ENCODE data around the gene TELO2.

The TELO2 gene

GRCh38 chr16:1530883-1531637, 37.9 kb downstream of the TELO2 start:
- H3K4me3 ChIP-seq (ENCODE audit: low read length), result no peak overlapping the region
- no peak for DNase-seq (ENCODE audit: low read depth, low spot score)

DNA sequence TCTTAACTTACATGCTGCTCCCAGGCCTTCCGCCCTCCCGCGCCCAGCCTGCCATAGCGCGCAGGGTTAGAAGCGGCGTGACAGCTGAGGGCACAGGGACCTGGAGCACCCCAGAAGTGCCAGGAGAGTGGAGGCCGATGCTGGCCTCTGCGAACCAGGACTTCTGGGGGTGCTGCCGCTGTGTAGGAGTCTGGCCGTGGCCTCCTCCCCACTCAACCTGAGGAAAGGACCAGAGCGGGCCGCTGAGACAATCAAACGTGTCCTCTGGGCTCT, 38.4 kb downstream of the TELO2 start:
- H3K4me3 ChIP-seq (ENCODE audit: low read length), result no peak overlapping the region
- DNase-seq (ENCODE audit: low read depth, low spot score), result no peak

GRCh38 chr16:1532081-1532760, 39.1 kb downstream of the TELO2 start:
- H3K4me3 ChIP-seq (ENCODE audit: low read length), result no peak overlapping the region
- no peak for DNase-seq (ENCODE audit: low read depth, low spot score)

GRCh38 chr16:1532771-1533170, 39.6 kb downstream of the TELO2 start:
- DNase-seq (ENCODE audit: low read depth, low spot score), result no peak
- H3K4me3 ChIP-seq (ENCODE audit: low read length), result no peak overlapping the region

DNA sequence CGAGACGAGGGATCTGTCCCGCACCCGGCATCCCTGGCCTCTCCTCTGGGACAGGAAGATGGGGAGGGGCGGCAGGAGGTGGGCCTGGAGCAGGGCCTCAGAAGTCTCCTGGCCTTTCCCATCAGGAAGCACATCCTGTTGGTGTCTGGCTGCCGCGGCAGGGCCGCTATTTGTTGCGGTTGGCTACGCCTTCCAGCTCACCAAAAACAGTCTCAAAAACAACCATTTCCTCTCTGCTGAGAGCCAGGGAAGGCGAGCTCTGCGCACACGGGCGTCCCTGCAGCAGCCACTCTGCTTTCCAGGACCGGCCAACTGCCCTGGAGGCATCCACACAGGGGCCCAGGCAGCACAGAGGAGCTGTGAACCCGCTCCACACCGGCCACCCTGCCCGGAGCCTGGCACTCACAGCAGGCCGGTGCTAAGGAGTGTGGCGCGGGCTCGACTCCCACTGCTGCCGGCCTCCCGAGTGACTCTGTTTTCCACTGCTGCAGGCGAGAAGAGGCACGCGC, 40.3 kb downstream of the TELO2 start, which contains the start of gene TMEM204:
Gene TMEM204 (plus strand): TSS at position 224 of the 509 bp plus-strand sequence. CDS start 610 bp downstream, outside the sequence.
- DNase-seq (ENCODE audit: low read depth, low spot score), result no peak
- no peak within 1 kb of the TSS for H3K4me3 ChIP-seq (ENCODE audit: low read length)

- no peak for DNase-seq (ENCODE audit: low read depth, low spot score)
- H3K4me3 ChIP-seq (ENCODE audit: low read length), result no peak overlapping the region
Observed at GRCh38 chr16:1534021-1535020, 41.2 kb downstream of the TELO2 start.

GRCh38 chr16:1535391-1536291, 42.5 kb downstream of the TELO2 start:
- no peak for DNase-seq (ENCODE audit: low read depth, low spot score)
- H3K4me3 ChIP-seq (ENCODE audit: low read length), result no peak overlapping the region

DNA sequence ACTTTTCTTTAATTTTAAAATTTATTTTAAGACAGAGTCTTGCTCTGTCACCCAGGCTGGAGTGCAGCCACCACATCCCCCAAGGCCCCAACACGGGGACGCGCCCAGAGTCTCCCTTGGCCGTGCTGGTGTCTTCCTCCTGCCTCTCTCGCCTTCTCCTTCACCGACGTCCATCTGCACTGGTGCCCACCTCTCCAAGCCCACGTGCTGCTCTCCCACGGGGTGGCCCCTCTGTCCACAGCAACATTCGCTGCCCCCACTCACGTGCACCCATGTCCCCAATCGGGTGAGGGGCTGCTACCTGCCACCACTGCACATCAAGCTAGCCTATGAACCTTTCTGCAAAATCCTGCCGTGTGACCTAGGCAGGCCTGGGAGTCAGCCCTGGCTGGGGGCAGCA, 43.4 kb downstream of the TELO2 start:
- H3K4me3 ChIP-seq (ENCODE audit: low read length), result no peak overlapping the region
- no peak for DNase-seq (ENCODE audit: low read depth, low spot score)

DNA sequence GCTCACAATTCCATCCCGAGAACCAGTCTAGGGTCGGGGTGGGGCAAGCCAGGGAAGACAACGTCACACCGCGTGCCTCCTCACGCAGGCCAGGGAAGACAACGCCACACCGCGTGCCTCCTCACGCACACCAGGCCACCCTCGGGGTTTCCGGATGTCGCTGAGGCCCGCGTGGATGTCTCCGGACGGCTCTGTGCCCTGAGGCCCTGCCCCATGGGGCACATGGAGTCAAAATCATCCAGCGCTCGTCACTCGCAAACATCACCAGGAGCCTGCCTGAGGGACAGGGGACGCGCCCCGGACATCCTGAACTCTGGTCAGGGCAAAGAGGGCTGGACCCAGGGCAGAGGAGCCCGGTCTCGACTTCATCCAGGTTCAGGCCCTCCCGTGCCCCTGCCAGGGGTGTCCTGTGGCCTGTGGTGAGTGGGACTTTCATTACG, 44.0 kb downstream of the TELO2 start:
- DNase-seq (ENCODE audit: low read depth, low spot score), result no peak
- no peak overlapping the region for H3K4me3 ChIP-seq (ENCODE audit: low read length)

GRCh38 chr16:1537763-1538289, 44.7 kb downstream of the TELO2 start:
- DNase-seq (ENCODE audit: low read depth, low spot score), result peak; percentile 23
- H3K4me3 ChIP-seq (ENCODE audit: low read length), result no peak overlapping the region

DNA sequence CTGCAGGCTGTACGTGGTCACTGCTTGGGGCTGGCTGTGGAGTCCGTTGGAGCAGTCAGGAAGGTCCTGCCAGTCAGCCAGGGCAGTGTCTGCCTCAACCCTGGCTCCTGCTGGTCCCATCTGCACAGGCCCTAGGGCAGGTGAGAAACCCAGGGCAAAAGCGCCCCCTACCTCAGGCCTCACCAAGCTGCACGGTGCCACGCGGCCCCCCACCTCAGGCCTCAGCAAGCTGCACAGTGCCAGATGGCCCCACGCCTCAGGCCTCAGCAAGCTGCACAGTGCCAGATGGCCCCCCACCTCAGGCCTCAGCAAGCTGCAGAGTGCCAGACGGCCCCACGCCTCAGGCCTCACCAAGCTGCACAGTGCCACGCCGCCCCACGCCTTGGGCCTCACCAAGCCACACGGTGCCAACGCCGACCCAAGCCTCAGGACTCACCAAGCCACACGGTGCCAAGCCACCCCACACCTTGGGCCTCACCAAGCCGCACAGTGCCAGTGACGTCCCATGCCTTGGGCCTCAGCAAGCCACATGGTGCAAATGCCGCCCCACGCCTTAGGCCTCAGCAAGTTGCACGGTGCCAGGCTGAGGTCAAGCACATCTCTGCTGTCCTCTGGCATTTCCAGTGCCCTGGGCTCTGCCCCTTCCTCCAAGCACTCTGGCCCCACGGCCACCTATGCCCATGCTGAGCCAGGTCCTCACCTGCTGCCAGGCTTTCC, 45.8 kb downstream of the TELO2 start:
- peak; percentile 12 for DNase-seq (ENCODE audit: low read depth, low spot score)
- no peak overlapping the region for H3K4me3 ChIP-seq (ENCODE audit: low read length)

GRCh38 chr16:1539720-1540555, 46.8 kb downstream of the TELO2 start:
- DNase-seq (ENCODE audit: low read depth, low spot score), result no peak

DNA sequence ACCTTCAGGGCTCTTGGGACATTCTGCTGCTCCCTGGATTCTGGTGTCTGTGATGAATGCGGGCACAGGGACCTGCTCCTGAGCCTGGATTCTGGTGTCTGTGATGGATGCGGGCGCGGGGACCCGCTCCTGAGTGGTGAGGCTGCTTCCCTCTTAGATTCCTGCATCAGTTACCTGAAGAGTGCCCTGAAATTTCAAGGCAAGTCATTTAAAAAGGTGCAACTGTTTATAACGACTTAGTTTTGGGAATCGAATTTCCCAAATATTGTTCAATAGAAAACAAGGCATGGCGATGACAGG, 47.3 kb downstream of the TELO2 start:
- no peak for DNase-seq (ENCODE audit: low read depth, low spot score)
- no peak overlapping the region for H3K4me3 ChIP-seq (ENCODE audit: low read length)

More at GRCh38 chr16:1539720-1540555, 46.8 kb downstream of the TELO2 start:
- no peak overlapping the region for H3K4me3 ChIP-seq (ENCODE audit: low read length)

DNA sequence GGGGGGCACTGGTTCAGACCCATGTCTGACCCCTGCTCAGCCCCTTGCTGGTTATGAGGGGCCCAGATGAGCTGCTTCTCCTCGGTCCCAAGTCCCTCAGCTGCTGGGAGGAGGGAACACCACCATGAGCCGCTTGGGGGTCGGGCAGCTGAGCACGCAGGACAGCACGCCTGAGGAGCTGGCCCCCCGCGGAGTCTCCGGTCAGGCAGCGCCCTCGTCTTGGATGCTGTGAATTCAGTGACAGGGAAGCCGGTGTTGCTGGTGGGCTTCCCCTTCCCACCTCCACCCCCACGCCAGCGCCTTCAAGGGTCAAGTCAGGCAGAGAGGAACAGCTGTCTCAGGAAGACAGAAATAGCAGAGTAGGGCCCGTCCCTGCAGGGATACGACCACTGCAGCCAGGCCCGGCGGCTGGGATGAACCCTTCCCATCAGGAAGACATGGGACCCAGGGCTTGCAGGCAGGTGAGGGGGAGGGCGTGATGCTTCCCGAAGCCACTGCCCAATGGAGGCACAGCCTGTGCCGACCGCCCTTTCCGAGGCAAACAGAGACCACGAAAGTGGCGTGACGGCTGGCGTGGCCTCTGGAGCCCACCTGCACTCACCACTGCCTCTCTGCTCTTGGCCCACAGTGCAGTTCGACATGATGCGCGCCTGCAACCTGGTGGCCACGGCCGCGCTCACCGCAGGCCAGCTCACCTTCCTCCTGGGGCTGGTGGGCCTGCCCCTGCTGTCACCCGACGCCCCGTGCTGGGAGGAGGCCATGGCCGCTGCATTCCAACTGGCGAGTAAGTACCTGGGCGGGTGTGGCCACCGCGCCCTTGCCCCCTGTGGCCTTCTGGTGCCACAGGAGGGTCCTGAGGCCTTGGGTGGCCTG, 48.4 kb downstream of the TELO2 start:
- DNase-seq (ENCODE audit: low read depth, low spot score), result no peak
- H3K4me3 ChIP-seq (ENCODE audit: low read length), result no peak overlapping the region

GRCh38 chr16:1542166-1542500, 49.0 kb downstream of the TELO2 start:
- DNase-seq (ENCODE audit: low read depth, low spot score), result no peak
- H3K4me3 ChIP-seq (ENCODE audit: low read length), result no peak overlapping the region

DNA sequence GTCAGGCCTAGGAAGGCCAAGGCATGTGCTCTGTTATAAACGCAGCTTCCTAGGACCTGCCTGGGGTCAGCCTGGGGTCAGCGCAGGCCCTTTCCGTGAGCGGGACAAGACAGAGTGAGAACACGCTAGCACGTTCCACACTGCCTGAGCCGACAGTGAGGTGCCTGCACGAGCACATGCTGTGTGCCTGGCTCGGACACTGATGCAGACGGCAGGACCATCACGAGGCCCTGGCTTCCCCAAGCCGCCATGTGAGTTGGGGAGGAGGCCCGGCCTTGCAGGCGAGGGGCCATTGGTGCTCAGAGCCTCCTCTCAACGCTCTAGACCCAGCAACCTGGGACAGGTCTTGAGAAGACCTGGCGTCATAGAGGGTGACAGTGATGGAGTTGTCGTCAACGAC, 49.4 kb downstream of the TELO2 start:
- no peak for DNase-seq (ENCODE audit: low read depth, low spot score)
- no peak overlapping the region for H3K4me3 ChIP-seq (ENCODE audit: low read length)

Data from Jurkat, Clone E6-1 (cell line).